NCI-H1694 treated with DMSO at 0.1 percent for 48 hours (cell line): ENCODE measurements around the gene CYTH4.
"Not testable (repeated sequence)": the region's sequence is repeated elsewhere in the genome, so short reads cannot be mapped to it uniquely, and the experiment has no call there.

ENCODE experiments used
- DNase-seq: peaks from one replicate; lab custom pipeline; 2025; lab: John Stamatoyannopoulos, UW

CYTH4 gene, protein sequence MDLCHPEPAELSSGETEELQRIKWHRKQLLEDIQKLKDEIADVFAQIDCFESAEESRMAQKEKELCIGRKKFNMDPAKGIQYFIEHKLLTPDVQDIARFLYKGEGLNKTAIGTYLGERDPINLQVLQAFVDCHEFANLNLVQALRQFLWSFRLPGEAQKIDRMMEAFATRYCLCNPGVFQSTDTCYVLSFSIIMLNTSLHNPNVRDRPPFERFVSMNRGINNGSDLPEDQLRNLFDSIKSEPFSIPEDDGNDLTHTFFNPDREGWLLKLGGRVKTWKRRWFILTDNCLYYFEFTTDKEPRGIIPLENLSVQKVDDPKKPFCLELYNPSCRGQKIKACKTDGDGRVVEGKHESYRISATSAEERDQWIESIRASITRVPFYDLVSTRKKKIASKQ

DNA sequence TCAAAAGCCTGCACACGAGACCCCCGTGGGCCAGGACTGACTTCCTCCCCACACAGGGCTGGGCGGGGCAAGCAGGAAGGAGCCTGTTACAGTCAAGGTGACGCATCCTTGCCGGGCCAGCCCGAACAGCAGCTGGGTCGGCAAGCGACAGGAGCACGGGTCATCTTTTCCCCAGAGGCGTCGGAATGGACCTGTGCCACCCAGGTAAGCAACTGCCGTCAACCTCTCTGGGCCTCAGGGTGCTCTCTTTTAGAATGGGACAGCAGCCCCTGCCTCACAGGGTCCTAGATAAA lies at the start of gene CYTH4:
TSS of gene CYTH4 (plus strand) at position 124 of the 293 bp plus-strand sequence. CDS start at position 186, 62 bp downstream.
- DNase-seq = no peak

DNA sequence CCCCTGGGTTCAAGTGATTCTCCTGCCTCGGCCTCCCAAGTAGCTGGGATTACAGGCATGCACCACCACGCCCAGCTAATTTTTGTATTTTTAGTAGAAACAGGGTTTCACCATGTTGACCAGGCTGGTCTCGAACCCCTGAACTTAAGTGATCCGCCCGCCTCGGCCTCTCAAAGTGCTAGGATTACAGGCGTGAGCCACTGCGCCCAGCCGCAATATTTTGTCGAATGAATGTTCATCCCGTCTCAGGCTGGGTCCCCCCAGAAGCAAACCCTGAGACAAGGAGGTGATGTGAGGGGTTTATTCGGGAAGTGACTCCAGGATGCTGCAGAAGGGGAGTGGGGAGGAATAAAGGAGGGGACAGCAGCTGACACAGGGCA lies 48.9 kb upstream of the CYTH4 start:
- DNase-seq = not testable (repeated sequence)

DNA sequence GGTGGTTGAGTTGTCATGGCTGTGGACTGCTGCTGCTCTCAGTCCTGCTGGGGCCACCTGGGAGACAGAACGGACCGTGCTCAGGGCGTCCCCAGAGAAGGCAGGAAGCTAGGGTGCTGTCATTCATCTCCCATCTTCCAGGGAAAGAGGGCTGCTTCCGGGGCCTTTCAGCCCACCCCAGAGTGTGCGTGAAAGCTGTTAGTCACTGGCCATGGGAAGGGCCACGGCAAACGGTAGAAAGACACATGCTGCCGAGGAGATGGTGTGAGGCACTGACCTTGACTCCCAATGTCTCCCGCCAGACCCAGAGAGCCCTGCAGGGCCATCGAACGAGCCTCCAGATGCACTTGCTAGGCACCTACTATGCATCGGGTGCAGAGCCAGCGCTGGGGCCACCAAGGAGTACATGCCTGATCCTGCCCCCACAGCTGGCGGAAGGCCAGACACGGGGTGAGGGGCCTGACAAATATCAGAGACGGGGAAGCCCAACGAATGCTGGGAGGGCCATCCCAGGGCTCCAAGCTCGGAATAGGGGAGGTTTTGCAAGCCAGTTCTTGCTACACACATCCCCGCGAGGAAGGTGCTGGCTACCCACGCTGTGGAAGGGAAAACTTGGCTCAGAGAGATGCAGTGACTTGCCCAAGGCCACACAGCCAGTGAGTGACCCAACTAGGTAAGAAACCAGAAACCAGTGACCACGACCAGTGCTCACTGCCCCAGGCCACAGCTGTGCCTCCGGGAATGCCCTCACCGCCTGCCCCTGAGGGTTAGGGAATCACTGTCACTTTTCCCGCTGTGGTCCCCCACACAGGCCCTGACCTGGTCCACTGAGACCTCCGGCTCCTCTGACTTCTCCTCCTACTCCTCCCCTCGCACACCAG lies 48.3 kb upstream of the CYTH4 start:
- DNase-seq = no peak

DNA sequence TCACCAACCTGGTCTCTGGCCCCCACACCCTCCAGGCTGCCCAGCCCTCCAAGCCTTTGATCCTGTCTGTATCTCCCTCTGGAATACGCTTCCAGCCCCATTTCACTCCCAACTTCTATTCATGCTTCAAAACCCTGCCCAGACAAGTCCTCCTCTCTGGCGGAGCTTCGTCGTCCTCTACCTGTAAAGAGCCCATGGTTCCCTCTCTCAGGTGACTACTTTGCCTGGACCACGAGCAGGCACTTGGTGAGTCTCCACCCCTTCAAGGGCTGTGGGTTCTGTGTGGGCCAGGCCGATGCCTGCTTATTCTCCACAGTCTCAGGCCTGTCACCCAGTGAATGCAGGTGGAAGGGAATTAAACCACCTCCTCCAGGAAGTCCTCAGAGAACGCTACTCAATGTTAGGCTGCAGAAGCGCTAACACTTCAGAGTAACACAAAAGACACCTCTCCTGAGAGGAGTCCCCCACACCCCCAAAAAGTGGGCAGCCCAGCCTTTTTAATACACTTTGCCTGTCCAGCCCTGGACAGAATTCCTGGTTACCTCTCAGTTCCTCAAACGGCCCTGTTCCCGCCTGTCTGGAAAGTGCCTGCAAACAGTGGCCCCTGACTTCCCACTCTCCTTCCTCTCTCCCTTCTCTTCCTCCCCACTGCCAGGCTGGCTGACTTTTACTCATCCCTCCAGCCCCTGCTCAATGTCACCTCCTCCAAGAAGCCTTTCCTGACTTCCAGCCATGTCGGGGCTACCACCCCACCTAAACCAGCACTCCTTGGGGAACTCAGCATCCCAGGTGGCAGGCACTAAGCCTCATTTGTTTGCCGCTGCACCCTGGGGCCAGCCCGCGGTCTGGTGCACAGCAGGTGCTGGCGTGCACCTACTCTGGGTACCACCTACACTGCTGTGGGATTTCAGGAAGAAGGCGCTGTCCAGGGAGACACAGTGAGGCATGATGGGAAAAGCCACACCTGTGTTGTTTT lies 47.3 kb upstream of the CYTH4 start:
- DNase-seq = no peak

DNA sequence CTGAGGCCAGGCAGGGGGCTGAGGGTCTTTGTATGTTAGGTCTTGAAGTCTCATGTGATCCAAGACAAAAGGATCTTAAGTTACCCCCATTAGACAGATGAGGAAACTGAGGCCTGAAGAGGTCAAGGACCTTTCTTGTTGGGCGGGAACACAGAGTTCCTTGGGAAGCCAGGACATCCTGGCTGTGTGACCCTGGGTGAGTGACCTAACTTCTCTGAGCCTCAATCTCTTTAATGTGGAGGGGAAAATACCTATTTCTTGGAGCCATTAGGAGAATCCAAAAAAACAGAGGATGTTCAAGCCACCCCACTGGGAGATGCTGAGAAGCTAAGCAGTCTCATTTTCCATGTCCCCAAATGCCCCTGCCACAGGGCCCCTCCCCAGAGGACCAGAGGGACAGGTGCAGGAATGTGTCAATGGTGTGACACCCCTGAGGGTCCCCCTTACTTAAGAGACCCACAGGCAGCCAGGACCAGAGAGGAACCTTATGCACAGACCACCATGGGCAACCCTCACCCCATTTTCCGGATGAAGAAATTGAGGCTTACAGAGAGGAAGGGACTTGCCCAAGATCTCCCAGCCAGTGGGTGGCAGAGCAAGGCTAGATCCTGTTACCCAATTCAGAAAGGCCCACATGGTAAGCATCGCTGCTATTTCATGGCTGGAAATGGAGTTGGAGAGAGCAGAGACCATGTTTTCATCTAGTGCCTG lies 46.3 kb upstream of the CYTH4 start:
- no peak for DNase-seq

DNA sequence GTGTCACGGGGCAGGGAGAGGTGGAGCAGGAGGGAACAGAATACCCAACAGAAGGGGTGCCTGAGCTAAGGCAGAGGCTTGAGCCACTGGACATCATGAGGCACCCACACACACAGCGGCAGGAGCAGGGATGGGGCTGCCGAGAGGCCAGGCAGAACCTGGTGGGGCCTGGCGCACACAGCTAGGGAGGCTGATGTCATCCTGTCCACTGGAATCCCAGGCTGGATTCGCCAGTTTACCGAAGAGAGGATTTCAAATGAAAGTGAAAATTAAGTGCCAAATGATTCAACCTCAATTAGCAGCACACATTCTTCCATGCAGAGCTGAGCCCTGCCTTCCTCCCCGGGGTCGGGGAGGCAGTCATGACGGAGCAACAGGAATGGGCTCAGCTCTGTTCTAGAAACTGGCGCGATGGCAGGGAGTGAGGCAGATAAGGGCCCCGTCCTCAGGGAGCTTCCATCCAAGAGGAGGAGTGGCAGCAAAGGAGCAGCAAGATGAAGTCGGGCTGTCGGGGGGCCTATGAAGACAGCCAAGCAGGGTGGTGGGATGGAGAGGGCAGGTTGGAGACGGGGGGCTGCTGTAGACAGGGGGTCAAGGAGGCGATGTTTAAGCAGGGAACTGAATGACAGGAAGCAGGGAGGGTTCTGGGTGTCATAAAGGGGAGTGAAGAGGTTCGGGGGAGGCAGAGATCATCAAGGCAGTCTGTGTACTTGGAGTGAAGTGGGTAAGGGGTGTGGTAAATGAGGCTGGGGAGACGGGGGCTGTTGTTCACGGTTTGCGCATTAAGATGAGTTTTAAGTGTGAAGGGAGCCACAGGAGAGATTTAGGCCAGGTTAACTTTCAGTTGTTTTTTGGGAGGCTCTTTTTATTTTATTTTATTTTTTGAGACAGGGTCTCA lies 44.7 kb upstream of the CYTH4 start:
- DNase-seq = no peak

DNA sequence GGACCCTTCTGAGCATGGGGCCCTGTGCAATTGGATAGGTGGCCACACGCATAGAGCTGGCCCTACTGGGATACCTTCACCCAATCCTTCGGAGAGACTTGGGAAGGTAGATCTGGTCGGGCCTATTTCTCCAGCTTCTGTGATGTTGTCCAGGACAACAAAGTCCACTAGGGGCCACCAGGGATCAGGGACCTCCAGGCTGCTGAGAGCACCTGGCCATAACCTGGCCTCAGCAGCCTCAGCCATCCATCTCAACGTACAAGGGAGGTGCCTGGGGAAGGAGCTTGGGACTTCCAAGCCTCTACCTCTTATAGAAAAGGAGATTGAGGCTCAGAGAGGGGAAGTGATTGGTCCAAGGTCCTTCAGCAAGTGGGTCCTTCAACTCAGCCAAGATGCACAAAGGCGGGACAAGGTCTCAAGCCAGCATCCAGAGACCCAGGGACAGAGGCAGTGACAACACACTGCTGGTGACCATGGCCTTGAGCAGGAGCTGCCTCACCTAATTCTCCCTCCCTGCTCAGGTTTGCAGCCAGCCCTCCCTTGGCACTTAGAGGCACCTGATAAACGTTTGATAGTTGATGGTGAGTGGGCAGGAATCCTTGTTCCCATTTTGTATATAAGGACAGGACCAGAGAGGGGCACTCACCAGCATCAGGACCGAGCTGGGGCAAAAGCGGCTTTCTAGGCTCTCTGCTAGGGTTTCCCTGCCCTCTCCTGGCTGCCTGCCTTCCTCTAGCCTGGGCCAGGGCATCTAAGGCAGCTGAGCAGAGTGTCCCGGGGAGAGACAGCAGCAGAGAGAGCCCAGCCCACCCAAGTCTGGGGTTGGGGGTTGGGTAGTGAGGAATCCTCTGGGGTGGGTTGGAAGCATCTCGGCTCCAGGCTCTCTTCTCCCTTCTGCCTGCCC lies 42.7 kb upstream of the CYTH4 start:
- no peak for DNase-seq

DNA sequence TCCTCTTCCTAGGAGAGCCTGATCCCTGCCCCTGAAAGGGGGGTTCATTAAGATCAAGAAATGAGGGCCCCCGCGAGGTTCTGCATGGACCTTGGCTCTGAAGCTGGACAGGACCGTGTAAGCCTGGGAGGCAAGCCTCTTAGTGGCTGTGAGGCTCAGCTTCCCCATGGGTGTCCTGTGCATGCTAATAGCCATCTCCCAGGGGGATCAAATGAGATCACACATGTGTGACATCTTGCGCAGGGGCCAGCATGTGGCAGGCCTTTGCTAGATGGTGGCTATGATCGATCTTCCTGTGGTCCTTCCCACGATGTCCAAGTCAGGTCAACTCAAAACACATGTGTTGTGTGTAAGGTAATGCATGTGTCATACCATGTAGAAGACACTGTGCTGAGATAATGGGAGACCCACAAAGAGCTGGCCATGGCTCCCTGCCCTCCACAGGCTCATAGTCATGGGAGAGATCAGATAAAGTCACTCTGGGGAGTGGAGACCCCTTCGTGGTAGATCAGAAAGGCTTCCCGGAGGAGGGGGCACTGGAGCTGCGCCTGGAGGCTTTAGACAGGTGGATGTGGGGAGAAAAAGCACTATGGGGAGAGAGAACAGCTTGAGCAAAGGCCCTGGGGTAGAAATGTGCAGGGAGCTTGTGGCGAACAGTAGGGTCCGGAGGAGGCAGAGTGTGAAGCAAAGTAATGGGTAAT lies 41.9 kb upstream of the CYTH4 start:
- no peak for DNase-seq

DNA sequence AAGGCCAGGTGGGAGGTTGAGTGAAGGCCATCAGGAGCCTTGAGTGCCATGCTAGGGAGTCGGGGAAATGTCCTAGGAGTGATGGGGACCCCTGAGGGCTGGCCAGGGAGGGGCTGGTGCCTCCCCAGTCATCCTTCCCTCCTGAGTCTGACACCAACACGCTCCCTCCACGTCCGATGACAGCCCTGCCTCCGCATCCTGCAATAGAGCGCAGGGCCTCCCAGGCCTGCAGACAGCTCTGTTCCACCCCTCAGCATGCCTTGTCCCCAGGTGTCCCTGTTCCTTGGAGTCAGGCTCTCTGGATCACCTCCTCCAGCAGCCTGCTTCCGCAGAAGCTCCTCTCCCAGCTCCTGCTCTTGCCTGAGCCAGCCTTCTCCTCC lies 41.4 kb upstream of the CYTH4 start:
- no peak for DNase-seq

DNA sequence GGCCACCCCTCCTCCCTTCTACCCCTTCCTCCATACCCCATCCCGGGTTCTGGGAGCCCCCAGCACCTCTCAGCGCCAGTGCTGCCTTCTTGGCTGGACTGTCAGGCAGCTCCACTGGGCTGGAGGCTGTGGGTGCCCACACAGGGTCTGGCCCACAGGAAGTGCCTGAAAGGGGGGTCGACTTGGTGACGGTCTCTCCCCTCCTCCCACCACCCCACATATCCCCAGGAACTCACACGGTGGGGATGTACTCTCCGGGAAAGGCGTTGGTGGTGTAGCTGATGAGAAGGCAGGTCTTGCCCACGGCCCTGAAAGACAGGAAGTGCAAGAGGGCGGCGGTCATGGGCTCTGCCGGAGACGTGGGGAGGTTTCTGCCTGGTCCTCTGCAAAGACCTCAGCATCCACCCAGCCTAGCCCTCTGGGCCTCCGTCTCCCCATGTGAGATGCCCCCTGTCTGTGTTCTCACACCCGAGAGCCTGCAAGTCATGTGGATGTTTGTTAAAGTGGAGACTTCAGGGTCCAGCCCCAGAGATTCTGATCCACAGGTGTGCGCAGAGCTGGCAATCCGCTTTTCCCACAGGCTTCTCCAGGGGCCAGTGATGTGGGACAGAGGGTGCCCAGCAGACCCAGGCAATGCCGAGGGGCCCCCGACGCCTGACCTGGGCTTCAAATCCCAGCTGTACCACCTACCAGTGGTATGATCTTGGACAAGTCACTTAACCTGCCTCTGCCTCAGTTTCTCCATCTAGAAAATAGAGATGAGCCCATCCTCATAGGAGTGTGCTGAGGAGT lies 40.8 kb upstream of the CYTH4 start:
- DNase-seq = no peak

DNA sequence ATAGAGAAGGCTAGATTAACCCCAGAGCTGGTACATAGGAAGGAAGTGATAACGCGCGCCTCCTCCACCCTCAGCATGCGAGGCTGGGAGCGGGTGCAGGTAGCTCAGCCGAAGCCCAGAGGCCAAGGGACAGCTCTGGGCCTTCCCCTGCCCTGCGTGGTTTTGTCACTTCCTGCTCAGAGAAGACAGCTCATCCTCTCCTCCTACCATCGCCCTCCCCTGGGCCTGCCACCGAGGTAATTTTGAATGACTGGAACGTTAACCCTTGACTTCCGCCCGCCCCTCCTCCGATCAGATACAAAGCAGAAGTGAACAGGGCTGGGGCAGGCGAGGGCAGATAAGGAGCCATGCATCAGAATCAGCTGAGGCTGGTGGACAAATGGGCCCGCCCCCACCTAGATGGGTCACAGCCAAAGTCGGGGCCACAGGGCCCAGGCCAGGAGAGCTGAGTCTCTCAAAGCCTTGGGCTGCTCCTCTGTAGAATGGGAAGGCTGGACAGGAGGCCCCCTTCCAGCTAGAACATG lies 39.9 kb upstream of the CYTH4 start:
- no peak for DNase-seq

DNA sequence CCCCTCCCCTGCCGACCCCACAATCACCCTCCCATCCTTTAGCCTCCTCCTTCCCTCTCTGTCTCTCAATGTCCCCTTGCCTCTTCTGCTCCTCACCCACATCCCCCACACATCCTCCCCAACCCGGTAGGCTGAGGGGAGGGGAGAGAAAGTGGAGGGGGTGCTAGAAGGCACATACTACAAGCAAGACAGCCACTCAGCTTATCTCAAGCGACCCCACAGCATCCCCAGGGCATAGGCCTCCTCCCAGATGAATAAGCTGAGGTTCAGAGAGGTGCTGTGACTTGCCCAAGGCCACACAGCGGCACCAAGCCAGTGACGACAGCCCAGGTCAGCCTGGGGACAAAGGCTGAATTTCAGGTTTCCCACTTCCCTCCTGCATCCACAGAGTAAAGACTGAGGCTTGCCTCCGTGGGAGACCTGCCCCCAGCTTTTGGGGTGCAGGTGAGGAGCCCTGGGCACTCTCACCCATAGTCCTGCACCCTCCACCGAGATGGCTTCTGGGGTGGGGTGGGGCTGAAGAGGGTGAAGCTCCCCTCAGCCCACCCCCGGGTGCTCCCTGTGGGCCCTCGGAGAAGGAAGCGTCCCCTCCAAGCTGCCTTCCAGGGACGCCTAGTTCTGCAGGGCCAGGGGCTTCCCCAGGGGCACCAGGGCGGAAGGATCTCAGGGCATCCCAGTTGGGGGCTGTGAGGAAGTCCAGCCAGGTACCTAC lies 38.8 kb upstream of the CYTH4 start:
- DNase-seq = no peak

DNA sequence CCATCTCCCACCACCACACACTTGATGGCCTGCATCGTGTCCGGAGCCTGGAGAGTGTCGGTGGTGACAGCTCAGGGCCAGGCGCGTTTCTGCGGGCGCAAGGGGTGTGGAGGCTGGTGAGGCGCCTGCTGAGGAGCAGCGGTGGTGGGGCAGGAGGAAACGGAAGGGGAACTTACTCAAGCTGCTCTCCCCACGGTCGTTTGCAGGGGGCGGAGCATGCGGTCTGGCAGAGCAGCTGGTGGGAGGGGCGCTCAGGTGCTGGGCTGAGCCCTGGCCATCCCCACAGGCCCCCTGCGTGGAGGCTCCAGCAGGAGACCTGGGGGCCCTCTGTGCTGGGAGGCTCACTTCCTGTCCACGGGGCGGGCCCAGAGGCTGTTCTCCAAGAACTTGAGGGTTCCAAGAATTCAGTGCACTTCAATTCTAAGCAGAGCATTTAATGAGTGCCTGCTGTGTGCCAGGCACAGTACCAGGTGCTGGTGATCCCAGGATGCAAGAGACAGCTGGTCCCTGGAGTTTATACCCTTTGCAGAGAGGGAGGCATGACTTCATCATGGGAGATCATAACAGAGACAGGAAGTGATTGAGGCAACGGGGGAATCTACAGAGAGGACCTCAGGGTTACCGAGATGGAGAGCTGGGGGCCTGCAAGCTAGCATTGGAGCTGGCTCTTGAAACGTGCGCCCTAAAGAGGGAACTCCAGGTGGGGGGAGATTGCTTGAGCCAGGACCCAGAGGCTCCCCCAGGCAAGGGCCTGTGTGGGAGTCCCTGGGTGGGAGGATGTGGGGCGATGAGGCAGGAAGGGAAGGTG lies 38.0 kb upstream of the CYTH4 start, which contains the start of gene RAC2:
TSS of gene RAC2 (minus strand) at position 156 of the 808 bp plus-strand sequence. CDS start at position 35, 121 bp downstream.
- DNase-seq = no peak

DNA sequence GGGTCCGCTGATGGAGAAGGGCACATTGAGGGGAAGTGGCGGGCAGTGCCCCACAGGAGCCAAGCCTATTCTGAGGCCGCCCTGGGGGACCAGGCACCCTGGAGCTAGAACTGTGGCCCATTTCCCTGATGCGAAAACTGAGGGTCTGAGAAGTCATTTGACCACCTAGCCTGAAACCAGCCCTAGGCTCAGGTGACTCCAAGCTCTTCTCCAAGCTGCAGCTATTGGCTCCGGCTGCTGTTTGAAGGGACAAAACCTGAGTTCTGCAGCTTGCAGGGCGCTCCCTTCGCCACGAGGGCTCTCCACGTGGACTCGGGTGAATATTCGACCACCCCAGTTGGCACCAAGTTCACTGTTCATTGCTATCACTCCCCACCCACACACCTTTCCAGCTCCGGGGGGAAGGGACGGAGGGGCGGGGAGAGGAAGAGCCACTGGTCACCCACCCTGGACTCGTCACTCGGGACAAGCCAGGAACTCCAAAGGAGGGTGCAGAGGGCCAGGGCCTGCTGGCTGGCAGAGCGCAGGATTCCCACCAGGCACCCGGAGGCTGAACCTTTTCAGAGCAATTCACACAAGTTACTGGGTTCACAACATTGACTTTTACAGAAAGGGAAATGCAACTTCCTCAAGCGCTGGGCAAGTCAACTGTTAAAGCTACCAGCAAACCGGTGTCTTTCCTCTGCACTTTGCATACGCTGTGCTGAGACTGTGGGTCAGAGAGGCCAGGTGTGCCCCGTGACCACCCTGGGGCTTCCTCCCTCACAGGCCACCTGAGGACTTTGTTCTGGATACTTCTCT lies 37.2 kb upstream of the CYTH4 start:
- DNase-seq = no peak

DNA sequence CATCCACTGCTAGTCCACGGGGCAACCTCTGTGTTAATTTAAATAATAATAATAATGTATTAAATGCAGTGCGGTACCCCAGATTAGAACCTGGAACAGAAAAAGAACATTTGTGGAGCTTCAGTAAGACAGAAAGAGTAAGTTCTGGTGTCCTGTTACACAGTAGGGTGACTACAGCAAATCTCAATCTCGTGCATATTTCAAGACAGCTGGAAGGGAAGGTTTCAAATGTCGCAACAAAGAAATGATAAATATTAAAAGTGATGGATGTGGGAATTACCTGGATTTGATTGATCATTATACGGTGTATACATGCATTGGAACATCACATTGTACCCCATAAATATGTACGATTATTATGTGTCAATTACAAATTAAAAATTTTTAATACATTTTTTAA lies 36.6 kb upstream of the CYTH4 start:
- no peak for DNase-seq
